Coronary artery (tissue), 2 donors: ENCODE data around the gene TUBAL3.
"Not testable (repeated sequence)": the region's sequence is repeated elsewhere in the genome, so short reads cannot be mapped to it uniquely, and the experiment has no call there.

Experiments used
- DNase-seq: peaks from one replicate; pipeline ENCODE4 v3.0.0-alpha.2; 2017; ENCODE audit warnings: low spot score
- H3K27ac ChIP-seq, 2 donors: fragments of 200-600 bp; sonication (generic); one replicate each; pipeline ENCODE4 v1.5.1; 2016 to 2019
- H3K4me3 ChIP-seq: fragments of 200-600 bp; sonication (generic); 2 replicates; pipeline ENCODE4 v1.5.1; 2016; ENCODE audit warnings: mild to moderate bottlenecking, moderate library complexity
- CTCF ChIP-seq: fragments of 200-600 bp; sonication (generic); IDR thresholded peaks from one replicate; pipeline ENCODE4 v1.5.1; 2019; ENCODE audit warnings: antibody characterized with exemption

TUBAL3 gene

GRCh38 chr10:5413012-5413938 is 8.6 kb upstream of the TUBAL3 start:
- Histone ChIP-seq H3K27ac (peak overlapping the region; percentile 95), H3K4me3 (peak overlapping the region; percentile 86)
- DNase-seq: no peak
- no peak for TF ChIP-seq CTCF

- peak within 1 kb of the TSS; percentile 95 for H3K27ac ChIP-seq
- peak; percentile 95 for DNase-seq
- TF ChIP-seq CTCF: no peak
- H3K4me3 ChIP-seq: peak within 1 kb of the TSS; percentile 86
Observed at GRCh38 chr10:5412277-5412941, 7.8 kb upstream of the TUBAL3 start, which contains the start of gene NET1. Gene NET1 (plus strand): TSS chr10:5412557. CDS start chr10:5412693, 136 bp downstream.

- Histone ChIP-seq H3K27ac (peak overlapping the region; percentile 95), H3K4me3 (peak overlapping the region; percentile 86)
- TF ChIP-seq CTCF: no peak
- no peak for DNase-seq
Observed at GRCh38 chr10:5411941-5412276, 7.3 kb upstream of the TUBAL3 start.

- H3K27ac ChIP-seq, H3K4me3 ChIP-seq, DNase-seq: not testable (repeated sequence)
Observed at GRCh38 chr10:5410787-5411186, 6.2 kb upstream of the TUBAL3 start.

GRCh38 chr10:5406918-5407317 is 2.3 kb upstream of the TUBAL3 start:
- H3K27ac ChIP-seq: no peak overlapping the region
- no peak for DNase-seq
- no peak for TF ChIP-seq CTCF
- H3K4me3 ChIP-seq: no peak overlapping the region

- TF ChIP-seq CTCF: no peak
- no peak overlapping the region for H3K27ac ChIP-seq
Observed at GRCh38 chr10:5402798-5403197, 1.8 kb downstream of the TUBAL3 start.

GRCh38 chr10:5400468-5401240 is 4.0 kb downstream of the TUBAL3 start:
- no peak for DNase-seq
- no peak for TF ChIP-seq CTCF
- no peak overlapping the region for H3K27ac ChIP-seq
- no peak overlapping the region for H3K4me3 ChIP-seq

More at GRCh38 chr10:5402798-5403197, 1.8 kb downstream of the TUBAL3 start:
- DNase-seq: no peak
- no peak overlapping the region for H3K4me3 ChIP-seq
